ENCODE results near the gene ZNF614.

ZNF614 gene

GRCh38 chr19:52028027-52028779 is at the start of gene ZNF614:
ZNF614 (minus strand) TSS chr19:52028379; CDS start chr19:52025745, 2,634 bp downstream.
- Histone ChIP-seq H2AFZ (peak within 1 kb of the TSS; percentile 81), H3K79me2 (no peaks in the 10 kb centered on the region), H3K27ac (peak within 1 kb of the TSS; percentile 92), H3K9ac (peak within 1 kb of the TSS; percentile 5), H3K4me1 (no peaks in the 10 kb centered on the region), H3K36me3 (ENCODE audit: control insufficient read depth, insufficient read depth, low read length) (no peaks in the 10 kb centered on the region), H3K4me3 (ENCODE audit: low read depth, low read length) (peak within 1 kb of the TSS; percentile 87), H3K27me3 (ENCODE audit: control insufficient read depth, insufficient read depth, low read length) (no peaks in the 10 kb centered on the region), H3K9me3 (ENCODE audit: control insufficient read depth, low read length) (peaks cover 4% of the 10 kb centered on the region), H3K4me2 (ENCODE audit: low read length) (peak within 1 kb of the TSS; percentile 88)
- TF ChIP-seq CTCF (IDR thresholded peaks at IDR 0.05): no peak

GRCh38 chr19:52070496-52070895 is 42.3 kb upstream of the ZNF614 start:
- Histone ChIP-seq H3K9me3 (ENCODE audit: control insufficient read depth, low read length) (no peaks in the 10 kb centered on the region), H3K27me3 (ENCODE audit: control insufficient read depth, insufficient read depth, low read length) (no peaks in the 10 kb centered on the region), H3K36me3 (ENCODE audit: control insufficient read depth, insufficient read depth, low read length) (peaks cover 10% of the 10 kb centered on the region), H3K79me2 (peaks cover 2% of the 10 kb centered on the region), H3K4me1 (no peaks in the 10 kb centered on the region), H3K4me2 (ENCODE audit: low read length) (no peak overlapping the region), H3K27ac (no peak overlapping the region), H3K4me3 (ENCODE audit: low read depth, low read length) (no peak overlapping the region), H3K9ac (no peak overlapping the region), H2AFZ (no peak overlapping the region)
- no peak for TF ChIP-seq CTCF (IDR thresholded peaks at IDR 0.05)

DNA sequence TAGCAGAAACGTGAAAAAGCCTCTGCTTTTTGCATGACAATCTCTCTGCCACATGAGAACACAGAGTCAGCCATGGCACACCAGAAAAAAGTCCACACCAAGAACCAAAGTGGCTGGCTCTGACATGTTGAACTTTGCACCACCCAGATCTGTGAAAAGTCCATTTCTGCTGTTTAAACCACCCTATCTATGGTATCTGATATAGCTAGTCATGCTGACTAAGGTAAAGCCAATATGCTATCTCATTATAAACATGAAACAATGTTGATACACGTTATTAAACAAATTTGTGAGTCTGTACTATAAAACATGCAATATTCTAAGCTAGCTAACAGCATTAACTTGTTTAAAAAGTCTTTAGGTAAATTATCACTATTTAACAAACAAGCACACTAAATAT is 41.5 kb upstream of the ZNF614 start:
- no peaks in the 10 kb centered on the region for H3K4me1 ChIP-seq
- no peaks in the 10 kb centered on the region for H3K9me3 ChIP-seq (ENCODE audit: control insufficient read depth, low read length)
- H3K9ac ChIP-seq: no peak overlapping the region
- H3K27me3 ChIP-seq (ENCODE audit: control insufficient read depth, insufficient read depth, low read length): no peaks in the 10 kb centered on the region
- peaks cover 10% of the 10 kb centered on the region for H3K36me3 ChIP-seq (ENCODE audit: control insufficient read depth, insufficient read depth, low read length)
- no peak overlapping the region for H2AFZ ChIP-seq
- peaks cover 2% of the 10 kb centered on the region for H3K79me2 ChIP-seq
- H3K27ac ChIP-seq: no peak overlapping the region
- H3K4me3 ChIP-seq (ENCODE audit: low read depth, low read length): no peak overlapping the region
- H3K4me2 ChIP-seq (ENCODE audit: low read length): no peak overlapping the region
- TF ChIP-seq CTCF (IDR thresholded peaks at IDR 0.05): no peak

GRCh38 chr19:52066258-52066863 is 38.2 kb upstream of the ZNF614 start:
- Histone ChIP-seq H3K27ac (no peak overlapping the region), H3K27me3 (ENCODE audit: control insufficient read depth, insufficient read depth, low read length) (no peaks in the 10 kb centered on the region), H3K9me3 (ENCODE audit: control insufficient read depth, low read length) (no peaks in the 10 kb centered on the region), H3K9ac (no peak overlapping the region), H3K4me3 (ENCODE audit: low read depth, low read length) (no peak overlapping the region), H3K36me3 (ENCODE audit: control insufficient read depth, insufficient read depth, low read length) (peaks cover 10% of the 10 kb centered on the region), H3K4me1 (no peaks in the 10 kb centered on the region), H3K79me2 (peaks cover 2% of the 10 kb centered on the region), H3K4me2 (ENCODE audit: low read length) (no peak overlapping the region), H2AFZ (no peak overlapping the region)
- no peak for TF ChIP-seq CTCF (IDR thresholded peaks at IDR 0.05)

All from parathyroid adenoma (tissue), 2 donors.